PFSK-1 (cell line): ENCODE results near the gene SLC19A1.

ENCODE experiments used
- FOXP2 ChIP-seq: optimal IDR thresholded peaks from 2 replicates; pipeline ENCODE3; 2011; ENCODE audit warnings: borderline replicate concordance, control low read depth, inconsistent platforms; ENCODE audit not compliant: insufficient read depth; ENCODE audit errors: extremely low read length, extremely low read depth
- POLR2AphosphoS5 ChIP-seq: IDR thresholded peaks from 2 replicates; pipeline ENCODE4 v1.6.1; 2012; ENCODE audit warnings: low read depth, mild to moderate bottlenecking, control low read depth, low read length, moderate library complexity
- SIN3A ChIP-seq: IDR thresholded peaks from 2 replicates; pipeline ENCODE4 v1.6.1; 2012; ENCODE audit warnings: mild to moderate bottlenecking, low read length, moderate library complexity, borderline replicate concordance; ENCODE audit not compliant: insufficient read depth
- TAF1 ChIP-seq: IDR thresholded peaks from 2 replicates; pipeline ENCODE4 v1.6.1; 2012; ENCODE audit warnings: low read length, control low read depth, borderline replicate concordance; ENCODE audit not compliant: insufficient read depth
- TF ChIP-seq, protein P1 (sequence below), 2 experiments: IDR thresholded peaks; 2 replicates each; pipeline versions ENCODE4 v1.6.1 to v1.8.0; 2011 to 2012; ENCODE audit warnings: low read depth in 2 of 2, low read length in 2 of 2, control low read depth in 1 of 2, inconsistent platforms in 1 of 2, mild to moderate bottlenecking in 1 of 2, moderate library complexity in 1 of 2; ENCODE audit not compliant: insufficient read depth in 1 of 2

SLC19A1 gene

DNA sequence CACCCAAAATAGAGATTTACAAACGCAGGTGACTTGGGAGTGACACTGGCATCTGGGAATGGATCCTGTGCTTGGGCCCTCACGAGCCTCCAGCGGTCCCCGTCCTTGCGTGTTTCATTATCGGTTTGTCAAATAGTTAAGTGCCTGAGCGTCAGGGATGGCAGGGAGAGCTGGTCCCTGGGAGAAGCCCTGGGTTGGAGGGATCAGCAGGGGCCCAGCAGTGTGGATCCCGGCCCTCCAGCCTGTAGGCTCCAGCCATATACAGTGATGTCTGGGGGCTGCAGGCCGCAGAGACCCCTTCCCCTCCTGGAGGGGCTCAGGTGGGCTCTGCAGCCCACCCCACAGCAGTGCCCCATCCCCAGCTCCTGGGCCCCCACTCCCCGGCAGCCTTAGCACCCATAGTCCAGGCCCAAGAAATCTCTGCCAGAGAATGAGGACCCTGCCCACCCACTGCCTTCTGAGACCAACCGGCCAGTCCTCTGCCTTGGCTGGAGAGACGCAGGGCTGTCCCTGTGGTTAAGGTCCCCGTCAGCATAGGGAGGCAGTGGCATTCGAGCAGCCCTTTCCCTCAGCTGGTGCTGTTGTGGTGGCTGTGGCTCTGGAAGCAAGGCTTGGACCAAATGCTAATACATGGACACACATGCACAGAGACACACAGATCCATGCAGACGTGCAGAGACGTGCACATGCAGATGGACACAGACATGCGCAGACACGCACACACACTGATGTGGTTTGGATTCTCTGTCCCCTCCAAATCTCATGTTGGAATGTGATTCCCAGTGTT, 2.4 kb upstream of the SLC19A1 start:
- no peak for TF ChIP-seq TAF1
- TF ChIP-seq, protein P1, sequence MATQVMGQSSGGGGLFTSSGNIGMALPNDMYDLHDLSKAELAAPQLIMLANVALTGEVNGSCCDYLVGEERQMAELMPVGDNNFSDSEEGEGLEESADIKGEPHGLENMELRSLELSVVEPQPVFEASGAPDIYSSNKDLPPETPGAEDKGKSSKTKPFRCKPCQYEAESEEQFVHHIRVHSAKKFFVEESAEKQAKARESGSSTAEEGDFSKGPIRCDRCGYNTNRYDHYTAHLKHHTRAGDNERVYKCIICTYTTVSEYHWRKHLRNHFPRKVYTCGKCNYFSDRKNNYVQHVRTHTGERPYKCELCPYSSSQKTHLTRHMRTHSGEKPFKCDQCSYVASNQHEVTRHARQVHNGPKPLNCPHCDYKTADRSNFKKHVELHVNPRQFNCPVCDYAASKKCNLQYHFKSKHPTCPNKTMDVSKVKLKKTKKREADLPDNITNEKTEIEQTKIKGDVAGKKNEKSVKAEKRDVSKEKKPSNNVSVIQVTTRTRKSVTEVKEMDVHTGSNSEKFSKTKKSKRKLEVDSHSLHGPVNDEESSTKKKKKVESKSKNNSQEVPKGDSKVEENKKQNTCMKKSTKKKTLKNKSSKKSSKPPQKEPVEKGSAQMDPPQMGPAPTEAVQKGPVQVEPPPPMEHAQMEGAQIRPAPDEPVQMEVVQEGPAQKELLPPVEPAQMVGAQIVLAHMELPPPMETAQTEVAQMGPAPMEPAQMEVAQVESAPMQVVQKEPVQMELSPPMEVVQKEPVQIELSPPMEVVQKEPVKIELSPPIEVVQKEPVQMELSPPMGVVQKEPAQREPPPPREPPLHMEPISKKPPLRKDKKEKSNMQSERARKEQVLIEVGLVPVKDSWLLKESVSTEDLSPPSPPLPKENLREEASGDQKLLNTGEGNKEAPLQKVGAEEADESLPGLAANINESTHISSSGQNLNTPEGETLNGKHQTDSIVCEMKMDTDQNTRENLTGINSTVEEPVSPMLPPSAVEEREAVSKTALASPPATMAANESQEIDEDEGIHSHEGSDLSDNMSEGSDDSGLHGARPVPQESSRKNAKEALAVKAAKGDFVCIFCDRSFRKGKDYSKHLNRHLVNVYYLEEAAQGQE (IDR thresholded peaks at IDR 0.05; ENCODE audit: insufficient read depth in 1 of 2, low read depth in 2 of 2, low read length in 2 of 2) = no peak

GRCh38 chr21:45543710-45544448, 1.6 kb upstream of the SLC19A1 start:
- TF ChIP-seq TAF1 (no peak), FOXP2 (no peak), SIN3A (no peak), POLR2AphosphoS5 (no peak)
- TF ChIP-seq, protein P1 (IDR thresholded peaks at IDR 0.05; ENCODE audit: insufficient read depth in 1 of 2, low read depth in 2 of 2, low read length in 2 of 2) = no peak

GRCh38 chr21:45543371-45543709, 1.1 kb upstream of the SLC19A1 start:
- TF ChIP-seq, protein P1 (IDR thresholded peaks at IDR 0.05; ENCODE audit: insufficient read depth in 1 of 2, low read depth in 2 of 2, low read length in 2 of 2) = no peak
- no peak for TF ChIP-seq POLR2AphosphoS5
- no peak for TF ChIP-seq TAF1
- TF ChIP-seq SIN3A = no peak
- no peak for TF ChIP-seq FOXP2

DNA sequence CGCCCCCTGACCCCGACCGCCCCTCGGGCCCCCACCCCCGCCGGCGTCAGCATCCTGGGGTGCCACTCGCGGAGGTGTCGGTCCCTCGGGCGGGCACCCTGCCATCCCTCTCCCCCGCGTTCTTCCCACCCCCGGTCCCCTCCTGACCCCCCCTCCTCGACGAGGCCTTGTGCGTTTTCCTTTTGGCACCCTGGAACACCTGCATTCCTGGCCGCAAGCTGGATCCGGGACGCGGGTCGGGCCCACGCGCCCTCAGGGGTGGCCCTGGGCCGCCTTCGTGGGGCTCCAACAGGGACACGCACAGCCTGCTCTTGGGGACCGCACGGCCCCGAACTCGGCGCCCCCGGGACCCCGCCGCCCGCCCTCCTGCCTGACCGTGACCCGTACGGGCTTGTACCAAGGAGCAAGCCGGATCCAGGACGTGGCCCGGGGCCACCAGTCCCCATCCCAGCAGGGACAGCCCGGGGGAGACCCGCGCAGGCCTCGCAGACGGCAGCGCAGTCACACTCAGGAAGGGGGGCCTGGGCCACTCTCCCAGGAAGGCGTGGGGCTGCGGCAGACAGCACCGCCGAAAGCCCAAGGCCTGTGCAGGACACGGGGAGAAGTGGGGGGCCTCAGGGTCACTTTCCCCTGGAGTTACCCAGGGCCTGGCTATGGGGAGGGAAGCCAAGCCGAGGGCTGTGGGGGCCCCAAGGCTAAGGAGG, 579 bp upstream of the SLC19A1 start:
- no peak for TF ChIP-seq TAF1
- no peak for TF ChIP-seq SIN3A

DNA sequence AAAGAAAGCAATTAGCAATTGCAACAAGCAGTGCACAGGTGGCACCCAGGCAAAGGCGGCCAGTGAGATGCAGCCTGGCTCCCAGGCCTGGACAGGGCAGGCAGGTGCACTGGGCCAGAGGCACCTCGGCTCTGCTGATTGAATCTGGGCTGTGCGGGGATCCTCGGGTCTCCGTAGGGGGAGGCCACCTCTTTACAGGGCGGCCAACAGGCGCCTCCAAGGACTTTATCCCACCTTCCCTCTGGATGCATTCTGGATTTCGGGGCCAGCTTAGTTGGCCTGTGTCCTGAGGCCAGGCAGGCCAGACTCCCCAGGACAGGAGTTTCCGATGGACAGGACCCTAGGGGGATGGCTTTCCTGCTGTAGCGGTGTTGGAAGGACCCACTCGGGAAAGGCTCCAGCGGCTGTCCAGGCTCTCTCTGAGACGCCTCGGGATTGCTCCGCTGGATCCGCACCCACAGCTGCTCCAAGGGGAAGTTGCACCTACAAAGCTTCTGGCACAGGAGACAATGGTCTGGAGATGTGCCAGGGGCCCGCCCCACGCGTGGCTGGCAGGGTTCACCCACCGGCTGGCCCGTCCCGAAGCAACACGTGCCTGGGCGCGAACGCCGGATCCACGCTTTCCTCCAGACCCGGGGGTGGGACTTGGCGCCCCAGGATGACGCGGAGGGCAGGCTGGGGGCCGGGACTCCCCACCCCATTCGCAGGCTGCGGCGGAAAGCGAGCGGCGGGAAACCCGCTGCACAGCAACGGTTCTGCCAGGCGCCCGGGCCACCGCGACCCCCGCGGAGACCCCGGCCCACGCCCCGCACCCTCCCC, 810 bp downstream of the SLC19A1 start:
- TF ChIP-seq FOXP2 (no peak), POLR2AphosphoS5 (no peak), SIN3A (no peak; the same call in 1 of the 2 replicates), TAF1 (no peak)
- TF ChIP-seq, protein P1 (IDR thresholded peaks at IDR 0.05; ENCODE audit: insufficient read depth in 1 of 2, low read depth in 2 of 2, low read length in 2 of 2) = no peak
